Esophagus muscularis mucosa (tissue), 4 donors: ENCODE data around the gene ANO10. TPM values are rescaled to one million over a fixed set of nuclear protein-coding genes. Genes with fewer than 3 reads are reported as not detected.

ENCODE experiments used
- DNase-seq: peaks from one replicate; pipeline ENCODE4 v3.0.0-alpha.2; 2017; ENCODE audit errors: extremely low spot score
- H3K27ac ChIP-seq, 4 donors: fragments of 200-600 bp; sonication (generic); replicated peaks in 1 of 4; 1 replicate in 3 of 4; 2 replicates in 1 of 4; pipeline ENCODE4 v1.5.1; 2016 to 2019; ENCODE audit warnings: mild to moderate bottlenecking in 1 of 4
- H3K27me3 ChIP-seq, 4 donors: fragments of 200-600 bp; sonication (generic); one replicate each; pipeline versions ENCODE4 v1.5.1 to v1.6.0; 2016 to 2019
- H3K36me3 ChIP-seq, 4 donors: fragments of 200-600 bp; sonication (generic); one replicate each; pipeline ENCODE4 v1.5.1; 2016 to 2019
- H3K4me1 ChIP-seq, 4 donors: fragments of 200-600 bp; sonication (generic); one replicate each; pipeline ENCODE4 v1.5.1; 2016 to 2019
- H3K4me3 ChIP-seq, 4 donors: fragments of 200-600 bp; sonication (generic); 1 replicate in 2 of 4; 2 replicates in 2 of 4; pipeline ENCODE4 v1.5.1; 2016 to 2019; ENCODE audit warnings: mild to moderate bottlenecking in 4 of 4, moderate library complexity in 1 of 4
- H3K9me3 ChIP-seq, 4 donors: fragments of 200-600 bp; sonication (generic); 1 replicate in 3 of 4; 2 replicates in 1 of 4; pipeline ENCODE4 v1.5.1; 2016 to 2019
- CTCF ChIP-seq, 3 experiments: fragments of 200-600 bp in 2 of 3; fragments of 450-650 bp in 1 of 3; sonication (generic) in 2 of 3; IDR thresholded peaks; one replicate each; pipeline ENCODE4 v1.5.1; 2017 to 2019; ENCODE audit warnings: antibody characterized with exemption in 3 of 3, mild to moderate bottlenecking in 2 of 3, moderate library complexity in 1 of 3
- EP300 ChIP-seq: sonication (generic); formaldehyde crosslinking; IDR thresholded peaks from one replicate; pipeline ENCODE4 v1.6.1; 2017; ENCODE audit warnings: antibody characterized with exemption
- POLR2A ChIP-seq: fragments of 450-650 bp; IDR thresholded peaks from one replicate; pipeline ENCODE4 v1.6.1; 2017; ENCODE audit warnings: antibody characterized with exemption, moderate library complexity, mild to moderate bottlenecking, low read depth
- POLR2AphosphoS5 ChIP-seq, 2 donors: sonication (generic); formaldehyde crosslinking; IDR thresholded peaks; one replicate each; pipeline ENCODE4 v1.6.1; 2017; ENCODE audit warnings: antibody characterized with exemption in 2 of 2
- WGBS: methylation state at CpG from one replicate; pipeline ENCODE4 v1.1.5; 2018; 5-methylcytosine and 5-hydroxymethylcytosine counted together
- intact Hi-C: fragments of 100-400 bp; cut with DNase I; formaldehyde crosslinking; loops from one replicate; pipeline ENCODE4 v1.15.1; 2023
- total RNA-seq, 4 donors: library from RNA; depleted of rRNA; stranded (reverse); fragments of >200 nt; gene quantifications; one replicate each; pipeline versions ENCODE4 v1.1.0 to v1.2.1, GENCODE V29; 2016

Gene ANO10
- total RNA-seq, 4 donors from 2014 or later, result 19.2 to 26.2 (median 24.0) TPM

DNA sequence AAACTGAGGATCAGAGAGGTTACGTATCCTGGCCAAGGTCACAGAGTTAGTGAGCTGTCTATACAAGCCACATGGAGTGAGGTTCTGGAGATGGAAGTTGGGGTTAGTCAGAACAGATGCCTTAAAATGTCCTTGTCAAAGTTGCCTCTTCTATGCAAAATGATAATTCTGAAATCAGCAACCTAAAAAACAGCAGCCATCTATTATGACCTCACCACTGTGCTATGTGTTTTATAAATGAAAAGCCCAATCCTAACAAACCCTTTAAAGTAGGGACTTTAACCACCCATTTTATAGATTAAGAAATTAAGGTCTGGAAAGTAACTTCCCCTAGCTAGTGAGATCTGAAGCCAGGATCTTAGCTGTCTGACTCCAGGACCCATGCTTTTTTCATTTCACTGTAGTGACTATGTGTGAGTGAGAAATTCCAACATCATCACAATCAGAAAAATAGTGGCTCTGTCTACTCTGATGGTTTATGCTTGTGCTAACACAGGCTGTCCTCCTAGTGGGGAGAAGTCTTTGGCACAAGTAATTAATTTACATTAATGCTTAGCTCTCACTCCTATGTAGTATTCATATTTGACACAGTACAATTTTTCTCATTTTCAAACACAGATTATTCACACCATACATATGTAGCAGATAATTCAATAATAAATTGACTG is 143.6 kb downstream of the ANO10 start:
- no peak for DNase-seq
- TF ChIP-seq POLR2A (no peak), POLR2AphosphoS5 (IDR thresholded peaks at IDR 0.05) (no peak), CTCF (IDR thresholded peaks at IDR 0.05) (no peak), EP300 (no peak)
- Histone ChIP-seq H3K9me3 (no peaks in the 10 kb centered on the region), H3K27ac (peak overlapping the region; percentile 0 to 47 (median 34)), H3K4me1 (peaks cover 0 to 31% (median 23%) of the 10 kb centered on the region in 4 donors), H3K36me3 (no peaks in the 10 kb centered on the region), H3K27me3 (no peaks in the 10 kb centered on the region), H3K4me3 (no peak overlapping the region)
- WGBS, result 94% methylated on average over 1 of the region's 1 CpG
- intact Hi-C loops, result no loop called here

GRCh38 chr3:43477600-43477999 is 144.2 kb downstream of the ANO10 start:
- no peaks in the 10 kb centered on the region for H3K36me3 ChIP-seq
- TF ChIP-seq EP300 (no peak), POLR2A (no peak), POLR2AphosphoS5 (IDR thresholded peaks at IDR 0.05) (peak; percentile 21 to 39)
- peaks cover 0 to 34% (median 26%) of the 10 kb centered on the region in 4 donors for H3K4me1 ChIP-seq
- 81% methylated on average over 6 of the region's 6 CpGs for WGBS
- H3K27me3 ChIP-seq, result no peaks in the 10 kb centered on the region
- DNase-seq, result no peak
- no peaks in the 10 kb centered on the region for H3K9me3 ChIP-seq
- intact Hi-C loops, result no loop called here
- no peak overlapping the region for H3K4me3 ChIP-seq
- peak overlapping the region in 3 of 4 donors; percentile 29 to 47 (median 39) for H3K27ac ChIP-seq

GRCh38 chr3:43473737-43474136 is 148.1 kb downstream of the ANO10 start:
- Histone ChIP-seq H3K36me3 (no peaks in the 10 kb centered on the region), H3K27ac (no peak overlapping the region), H3K9me3 (no peaks in the 10 kb centered on the region), H3K27me3 (no peaks in the 10 kb centered on the region), H3K4me1 (peaks cover 3 to 30% (median 26%) of the 10 kb centered on the region in 4 donors), H3K4me3 (no peak overlapping the region)
- DNase-seq, result no peak
- WGBS, result 47% methylated on average over 1 of the region's 1 CpG
- intact Hi-C loops, result no loop called here
- TF ChIP-seq POLR2AphosphoS5 (IDR thresholded peaks at IDR 0.05) (no peak), CTCF (IDR thresholded peaks at IDR 0.05) (no peak), POLR2A (no peak), EP300 (no peak)

DNA sequence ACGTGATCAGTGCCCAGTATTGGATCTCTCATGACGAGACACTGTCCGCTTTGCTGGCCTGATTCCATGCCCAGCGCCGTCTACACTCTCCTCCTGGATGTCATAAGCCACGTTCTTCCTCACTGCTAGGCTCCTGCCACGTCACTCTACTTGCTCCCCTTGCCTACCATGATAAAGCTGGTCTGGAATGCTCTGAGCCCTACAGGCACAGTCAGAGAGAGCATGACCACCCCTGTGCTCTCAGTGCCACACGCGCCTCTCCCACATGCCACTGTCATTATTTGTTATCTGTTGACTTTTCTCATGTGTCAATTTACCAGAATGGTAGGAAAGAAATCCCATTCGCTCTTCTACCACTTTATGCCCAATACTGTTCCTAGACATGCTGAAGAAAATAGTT is 148.6 kb downstream of the ANO10 start:
- Histone ChIP-seq H3K27ac (no peak overlapping the region), H3K27me3 (no peaks in the 10 kb centered on the region), H3K36me3 (no peaks in the 10 kb centered on the region), H3K4me1 (peaks cover 3 to 25% (median 21%) of the 10 kb centered on the region in 4 donors), H3K4me3 (no peak overlapping the region), H3K9me3 (no peaks in the 10 kb centered on the region)
- WGBS, result 96% methylated on average over 10 of the region's 10 CpGs
- TF ChIP-seq POLR2A (no peak), CTCF (IDR thresholded peaks at IDR 0.05) (no peak), EP300 (no peak), POLR2AphosphoS5 (IDR thresholded peaks at IDR 0.05) (no peak)
- no peak for DNase-seq
- intact Hi-C loops, result no loop called here

DNA sequence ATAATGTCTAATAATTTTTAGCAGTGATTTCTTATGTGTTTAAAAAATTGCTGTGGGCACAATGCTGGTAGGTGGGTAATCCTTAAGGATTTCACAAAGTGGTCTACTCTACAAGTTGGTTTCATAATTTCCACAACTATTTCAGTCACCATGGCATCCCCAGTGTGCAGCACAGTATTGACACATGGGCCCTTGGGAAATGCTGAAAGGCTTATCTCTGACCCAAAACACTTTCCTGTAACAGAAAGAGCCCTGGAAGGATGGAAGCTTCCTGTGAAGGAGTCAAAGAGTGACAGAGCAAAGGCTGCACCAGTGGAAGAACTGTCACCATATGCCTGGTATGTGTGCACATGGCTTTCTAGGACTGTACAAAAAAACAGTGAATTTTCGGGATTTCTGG is 153.7 kb downstream of the ANO10 start:
- WGBS, result 80% methylated on average over 1 of the region's 1 CpG
- no peak for TF ChIP-seq POLR2AphosphoS5 (IDR thresholded peaks at IDR 0.05)
- TF ChIP-seq CTCF (IDR thresholded peaks at IDR 0.05), result no peak
- TF ChIP-seq POLR2A, result no peak
- TF ChIP-seq EP300, result no peak

More for the DNA sequence above, 153.7 kb downstream of the ANO10 start:
- Histone ChIP-seq H3K4me3 (no peak overlapping the region), H3K36me3 (no peaks in the 10 kb centered on the region), H3K9me3 (no peaks in the 10 kb centered on the region), H3K4me1 (peaks cover 2 to 12% (median 6%) of the 10 kb centered on the region in 4 donors), H3K27me3 (no peaks in the 10 kb centered on the region), H3K27ac (no peak overlapping the region)
- DNase-seq, result no peak
- intact Hi-C loops, result no loop called here
